HG03095 (cell line): ENCODE data around the gene MRAP2.
"Not testable (repeated sequence)": the region's sequence is repeated elsewhere in the genome, so short reads cannot be mapped to it uniquely, and the experiment has no call there.

Experiments used
- ATAC-seq: cut with Tn5 transposase; IDR thresholded peaks from one replicate; pipeline ENCODE4 v1.9.1; 2021; ENCODE audit warnings: moderate library complexity; ENCODE audit not compliant: unreplicated experiment

Gene MRAP2

DNA sequence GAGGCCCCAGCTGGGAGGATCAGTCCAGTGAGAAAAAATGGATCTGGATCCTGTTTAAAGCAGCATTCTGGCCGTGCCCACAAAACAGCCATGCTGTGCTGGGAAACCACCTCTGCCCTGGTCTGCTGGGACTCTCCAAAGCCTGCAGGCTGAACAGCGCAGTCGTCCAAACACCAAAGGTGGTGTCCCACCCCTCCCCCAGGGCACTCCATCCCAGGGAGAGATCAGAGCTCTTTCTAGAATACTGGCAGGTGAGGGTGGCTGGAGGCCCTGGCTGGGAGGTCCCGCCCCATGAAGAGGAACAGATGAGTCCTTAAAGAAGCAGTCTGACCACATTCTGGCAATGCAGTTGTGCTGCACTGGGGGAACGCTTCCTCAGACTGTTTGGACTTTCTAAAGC is 84.6 kb downstream of the MRAP2 start:
- no peak for ATAC-seq

- ATAC-seq, result no peak
Measured at GRCh38 chr6:84119277-84119676, 85.7 kb downstream of the MRAP2 start.

GRCh38 chr6:84123186-84123585 is 89.6 kb downstream of the MRAP2 start:
- ATAC-seq, result no peak

GRCh38 chr6:84129588-84129987 is 96.0 kb downstream of the MRAP2 start:
- not testable (repeated sequence) for ATAC-seq

GRCh38 chr6:84133385-84133784 is 99.8 kb downstream of the MRAP2 start:
- not testable (repeated sequence) for ATAC-seq

GRCh38 chr6:84135291-84135690 is 101.7 kb downstream of the MRAP2 start:
- ATAC-seq, result no peak

GRCh38 chr6:84136364-84137050 is 102.9 kb downstream of the MRAP2 start:
- no peak for ATAC-seq

GRCh38 chr6:84137051-84137375 is 103.4 kb downstream of the MRAP2 start:
- ATAC-seq, result no peak

DNA sequence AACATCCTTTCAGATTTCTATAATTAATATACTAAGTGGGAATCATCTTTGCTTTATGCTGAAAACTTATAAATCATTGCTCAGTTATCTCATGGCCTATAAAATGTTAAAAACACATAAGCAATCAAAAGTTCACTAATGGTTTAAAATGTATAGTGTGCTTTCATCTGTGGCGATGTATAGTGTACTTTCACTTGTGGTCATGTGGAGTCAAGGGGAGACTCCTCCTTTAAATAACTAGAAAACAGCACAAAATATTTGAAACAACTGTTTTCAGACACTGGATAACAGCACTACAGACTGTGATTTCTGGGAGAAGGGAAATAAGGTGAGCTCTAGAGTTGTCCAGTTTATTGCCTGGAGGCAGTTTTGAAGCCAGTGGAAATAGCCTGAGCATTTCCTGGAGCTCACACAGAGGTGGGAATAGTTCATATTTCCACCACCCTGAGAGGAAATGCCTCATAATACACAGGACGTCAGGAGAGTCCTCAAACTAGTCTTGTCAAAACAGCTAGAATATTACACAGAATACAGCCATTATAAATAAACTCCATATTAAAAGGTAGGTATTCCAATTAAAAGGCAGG is 104.5 kb downstream of the MRAP2 start:
- ATAC-seq, result no peak

GRCh38 chr6:84139311-84139710 is 105.7 kb downstream of the MRAP2 start:
- ATAC-seq, result no peak
